HFF-Myc (cell line): Measurements from ENCODE around the gene CAND1.

Experiments used
- DNase-seq: peaks from one replicate; pipeline ENCODE4 v3.0.0-alpha.2; 2011; ENCODE audit warnings: low read depth; ENCODE audit errors: extremely low read depth
- H3K4me3 ChIP-seq: replicated peaks from 2 replicates; pipeline ENCODE4 v1.5.1; 2011; ENCODE audit warnings: low read depth, mild to moderate bottlenecking, control low read depth, low read length
- CTCF ChIP-seq: IDR thresholded peaks from 2 replicates; pipeline ENCODE4 v1.5.1; 2012; ENCODE audit warnings: mild to moderate bottlenecking, low read depth, low read length, control low read depth; ENCODE audit errors: missing control alignments

Gene CAND1

GRCh38 chr12:67269633-67270573, 745 bp downstream of the CAND1 start:
- no peak for DNase-seq
- H3K4me3 ChIP-seq = peak overlapping the region; percentile 78
- TF ChIP-seq CTCF = no peak

GRCh38 chr12:67270622-67271021, 1.5 kb downstream of the CAND1 start:
- peak overlapping the region; percentile 78 for H3K4me3 ChIP-seq
- DNase-seq = no peak
- no peak for TF ChIP-seq CTCF

GRCh38 chr12:67271976-67272375, 2.8 kb downstream of the CAND1 start:
- TF ChIP-seq CTCF = no peak
- H3K4me3 ChIP-seq = peak overlapping the region; percentile 78; the same call in 1 of the 2 replicates

GRCh38 chr12:67274186-67274585, 5.0 kb downstream of the CAND1 start:
- no peak for TF ChIP-seq CTCF
- no peak for DNase-seq
- H3K4me3 ChIP-seq = no peak overlapping the region

More at GRCh38 chr12:67271976-67272375, 2.8 kb downstream of the CAND1 start:
- no peak for DNase-seq

- no peak for DNase-seq
- TF ChIP-seq CTCF = no peak
- H3K4me3 ChIP-seq = no peak overlapping the region
Observed at GRCh38 chr12:67275380-67275913, 6.3 kb downstream of the CAND1 start.

GRCh38 chr12:67276421-67276820, 7.3 kb downstream of the CAND1 start:
- no peak overlapping the region for H3K4me3 ChIP-seq
- DNase-seq = no peak
- TF ChIP-seq CTCF = no peak
